Esophagus muscularis mucosa (tissue), 4 donors: ENCODE results near the gene RNF26.
A peak's percentile ranks its signal among the peaks of the same experiment; 100 is the strongest.

Source experiments
- CTCF ChIP-seq, 3 experiments: fragments of 200-600 bp in 2 of 3; fragments of 450-650 bp in 1 of 3; sonication (generic) in 2 of 3; IDR thresholded peaks; one replicate each; pipeline ENCODE4 v1.5.1; 2017 to 2019; ENCODE audit warnings: antibody characterized with exemption in 3 of 3, mild to moderate bottlenecking in 2 of 3, moderate library complexity in 1 of 3
- EP300 ChIP-seq: sonication (generic); formaldehyde crosslinking; IDR thresholded peaks from one replicate; pipeline ENCODE4 v1.6.1; 2017; ENCODE audit warnings: antibody characterized with exemption
- POLR2A ChIP-seq: fragments of 450-650 bp; IDR thresholded peaks from one replicate; pipeline ENCODE4 v1.6.1; 2017; ENCODE audit warnings: antibody characterized with exemption, moderate library complexity, mild to moderate bottlenecking, low read depth
- POLR2AphosphoS5 ChIP-seq, 2 donors: sonication (generic); formaldehyde crosslinking; IDR thresholded peaks; one replicate each; pipeline ENCODE4 v1.6.1; 2017; ENCODE audit warnings: antibody characterized with exemption in 2 of 2

DNA sequence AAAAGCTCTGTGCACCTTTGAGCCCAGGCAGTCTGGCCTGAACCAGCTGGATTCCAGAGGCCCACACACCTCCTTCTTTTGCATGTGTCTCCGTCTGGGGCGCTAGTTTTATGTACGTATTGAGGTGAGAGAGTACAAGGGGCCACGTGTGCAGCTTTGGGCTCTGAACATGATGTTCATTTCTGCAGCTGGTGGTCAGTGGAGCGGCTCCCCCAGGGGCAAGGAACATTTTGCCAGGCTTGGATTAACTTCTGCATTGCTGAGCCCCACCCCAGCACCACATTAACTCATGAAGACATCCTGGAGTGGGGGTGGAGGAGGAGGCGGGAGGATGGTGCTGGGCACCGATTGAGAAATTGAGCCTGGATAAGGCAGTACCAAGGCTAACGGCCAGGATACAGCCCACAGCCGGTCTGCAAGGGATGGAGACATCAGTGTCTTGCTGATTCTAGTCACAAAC lies 33.4 kb downstream of the RNF26 start:
- TF ChIP-seq POLR2AphosphoS5 (IDR thresholded peaks at IDR 0.05) (peak in 1 of 2 donors; percentile 36), POLR2A (no peak), CTCF (IDR thresholded peaks at IDR 0.05) (no peak), EP300 (no peak)
